HTR-8/SVneo (cell line): ENCODE measurements around the gene SNX1.
"Not testable (repeated sequence)": the region's sequence is repeated elsewhere in the genome, so short reads cannot be mapped to it uniquely, and the experiment has no call there.

Source experiments
- DNase-seq: peaks from one replicate; pipeline ENCODE4 v3.0.0; 2011; ENCODE audit warnings: low spot score, mixed read lengths; ENCODE audit not compliant: insufficient read length
- FAIRE-seq: peaks from 2 replicates; lab custom pipeline; 2011; peaks lifted over from hg19 to GRCh38; lab: Jason Lieb, UNC

The SNX1 gene

GRCh38 chr15:64112073-64112772 lies 16.4 kb downstream of the SNX1 start:
- no peak for DNase-seq
- no peak for FAIRE-seq

GRCh38 chr15:64112904-64113303 lies 17.1 kb downstream of the SNX1 start:
- DNase-seq (no peak), FAIRE-seq (no peak)

GRCh38 chr15:64117759-64118487 lies 22.1 kb downstream of the SNX1 start:
- no peak for DNase-seq
- no peak for FAIRE-seq

- DNase-seq, FAIRE-seq: not testable (repeated sequence)
Measured at GRCh38 chr15:64120322-64120721, 24.5 kb downstream of the SNX1 start.

- no peak for FAIRE-seq
- no peak for DNase-seq
Measured at GRCh38 chr15:64121614-64122013, 25.8 kb downstream of the SNX1 start.

GRCh38 chr15:64122444-64122843 lies 26.7 kb downstream of the SNX1 start:
- FAIRE-seq (no peak), DNase-seq (no peak)

- FAIRE-seq = no peak
- DNase-seq = no peak
Measured at GRCh38 chr15:64122936-64123351, 27.2 kb downstream of the SNX1 start.

- no peak for DNase-seq
- no peak for FAIRE-seq
Measured at GRCh38 chr15:64125978-64126377, 30.2 kb downstream of the SNX1 start.

- FAIRE-seq (no peak), DNase-seq (no peak)
Measured at GRCh38 chr15:64127521-64128270, 31.9 kb downstream of the SNX1 start.

- FAIRE-seq (no peak), DNase-seq (no peak)
Measured at GRCh38 chr15:64130159-64130558, 34.4 kb downstream of the SNX1 start.

- FAIRE-seq (no peak), DNase-seq (no peak)
Measured at GRCh38 chr15:64131547-64131946, 35.8 kb downstream of the SNX1 start.

- FAIRE-seq (no peak), DNase-seq (no peak)
Measured at GRCh38 chr15:64132217-64132616, 36.4 kb downstream of the SNX1 start.

GRCh38 chr15:64133623-64134344 lies 38.0 kb downstream of the SNX1 start:
- FAIRE-seq = no peak
- DNase-seq = no peak

GRCh38 chr15:64134345-64134829 lies 38.6 kb downstream of the SNX1 start:
- FAIRE-seq (no peak), DNase-seq (no peak)

GRCh38 chr15:64136347-64136746 lies 40.6 kb downstream of the SNX1 start:
- FAIRE-seq = no peak

GRCh38 chr15:64137226-64137833 lies 41.5 kb downstream of the SNX1 start:
- no peak for DNase-seq

More at GRCh38 chr15:64136347-64136746, 40.6 kb downstream of the SNX1 start:
- no peak for DNase-seq

GRCh38 chr15:64138331-64138941 lies 42.7 kb downstream of the SNX1 start:
- no peak for FAIRE-seq
- no peak for DNase-seq

More at GRCh38 chr15:64137226-64137833, 41.5 kb downstream of the SNX1 start:
- FAIRE-seq = no peak

GRCh38 chr15:64141798-64142512 lies 46.2 kb downstream of the SNX1 start:
- FAIRE-seq (no peak), DNase-seq (no peak)

- FAIRE-seq (no peak), DNase-seq (no peak)
Measured at GRCh38 chr15:64143276-64143675, 47.5 kb downstream of the SNX1 start.
